HS-5 (cell line): Measurements from ENCODE around the gene CCDC77.
"Not testable (repeated sequence)": the region's sequence is repeated elsewhere in the genome, so short reads cannot be mapped to it uniquely, and the experiment has no call there.

ENCODE experiments used
- DNase-seq: peaks from one replicate; pipeline ENCODE4 v3.0.0-alpha.2; 2012; ENCODE audit warnings: low read depth

CCDC77 gene

DNA sequence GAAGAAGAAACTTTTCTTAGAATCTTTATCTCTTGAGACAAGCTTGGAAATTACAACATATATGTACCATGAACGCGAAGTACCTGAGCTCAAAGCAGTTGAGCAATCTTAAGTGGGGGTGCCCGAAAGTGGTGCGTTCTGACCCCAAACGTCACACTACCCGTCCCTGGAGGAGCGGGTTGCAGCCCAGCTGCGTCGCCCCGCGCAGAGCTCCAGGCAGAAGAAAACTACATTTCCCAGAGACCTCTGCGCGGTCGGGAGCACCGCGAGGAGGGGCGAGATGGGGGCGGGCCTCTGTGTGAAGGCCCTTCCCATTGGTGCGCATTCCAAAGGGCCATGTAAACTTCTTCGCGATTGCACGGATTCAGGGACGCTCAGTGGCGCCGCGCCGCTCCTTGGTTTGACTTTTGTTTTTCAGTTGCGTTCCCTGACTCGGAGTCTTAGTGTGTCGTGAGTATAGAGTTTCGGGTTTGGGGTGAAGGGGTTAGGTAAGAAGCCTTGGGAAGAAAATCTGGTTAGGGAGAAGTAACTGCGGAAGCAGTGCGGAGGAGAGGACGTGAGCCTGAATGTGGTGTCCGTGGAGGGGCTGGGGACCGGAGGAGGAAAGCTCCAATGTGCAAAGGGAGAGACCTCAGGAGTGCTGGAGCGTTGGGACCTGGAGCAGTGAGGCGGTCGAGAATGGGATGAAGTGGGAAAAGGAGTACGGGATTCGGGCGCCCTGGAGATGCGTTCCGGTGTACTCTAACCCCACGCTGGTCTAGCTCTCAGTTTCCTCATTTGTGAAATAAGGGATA, at the start of gene CCDC77:
TSS of gene CCDC77 (plus strand) at position 410 of the 794 bp plus-strand sequence. CDS start 7,740 bp downstream, outside the sequence.
- DNase-seq: peak; percentile 77

- DNase-seq: peak; percentile 37
These were observed 45.0 kb upstream of the CCDC77 start for GRCh38 chr12:356276-356988.

GRCh38 chr12:359091-359490, 42.4 kb upstream of the CCDC77 start:
- DNase-seq: no peak

DNA sequence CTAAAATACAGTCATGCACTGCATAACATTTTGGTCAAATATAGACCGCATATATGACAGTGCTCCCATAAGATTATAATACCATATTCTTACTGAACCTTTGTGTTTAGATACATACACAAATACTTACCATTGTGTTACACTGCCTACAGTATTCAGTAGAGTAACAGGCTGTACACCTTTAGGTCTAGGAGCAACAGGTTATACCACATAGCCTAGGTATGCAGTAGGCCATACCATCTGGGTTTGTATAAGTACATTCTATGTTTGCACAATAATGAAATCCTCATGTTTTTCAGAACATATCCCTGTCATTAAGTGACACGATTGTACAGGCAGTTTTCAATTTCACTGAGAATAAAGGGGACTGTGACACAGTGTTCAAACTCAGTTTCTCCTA, 34.6 kb upstream of the CCDC77 start:
- no peak for DNase-seq

- DNase-seq: no peak
These were observed 33.5 kb upstream of the CCDC77 start for GRCh38 chr12:367972-368371.

- not testable (repeated sequence) for DNase-seq
These were observed 30.5 kb upstream of the CCDC77 start for GRCh38 chr12:370739-371485.

DNA sequence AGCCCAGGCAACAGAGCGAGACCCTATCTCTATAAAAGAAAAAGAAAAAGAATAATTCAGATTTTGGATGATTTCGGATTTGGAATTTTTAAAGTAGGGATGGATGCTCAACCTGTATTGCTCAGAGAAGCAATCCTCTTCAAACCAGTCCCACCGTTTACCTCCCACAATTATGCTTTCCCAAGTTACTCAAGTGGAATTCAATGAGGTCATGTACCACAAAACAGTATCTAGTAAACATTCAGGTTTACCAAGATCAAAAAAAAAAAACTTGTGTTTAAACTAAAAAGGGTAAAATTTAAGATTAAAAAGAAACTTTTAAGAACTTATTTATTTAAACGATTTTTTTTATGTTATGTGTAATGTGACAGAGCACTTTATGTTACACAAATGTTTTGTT, 14.8 kb upstream of the CCDC77 start:
- no peak for DNase-seq

DNA sequence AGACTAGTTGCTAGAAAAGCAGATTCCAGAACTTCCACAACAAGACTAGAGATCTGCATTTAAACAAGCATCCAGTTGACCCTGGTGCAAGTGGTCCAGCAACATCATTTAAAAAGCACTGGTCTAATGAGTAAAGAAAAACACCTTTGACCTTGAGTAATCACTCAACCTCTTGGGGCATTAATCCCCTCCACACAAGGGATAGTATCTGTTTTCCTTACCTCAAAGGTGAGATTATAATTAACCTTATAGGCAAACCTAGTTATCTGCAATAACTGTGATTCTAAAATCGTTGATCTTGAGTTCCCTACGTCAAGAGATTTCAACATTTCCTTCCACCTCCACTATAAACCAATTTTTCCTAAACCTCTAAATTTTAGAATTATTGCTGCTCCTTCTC, 13.4 kb upstream of the CCDC77 start:
- DNase-seq: no peak

DNA sequence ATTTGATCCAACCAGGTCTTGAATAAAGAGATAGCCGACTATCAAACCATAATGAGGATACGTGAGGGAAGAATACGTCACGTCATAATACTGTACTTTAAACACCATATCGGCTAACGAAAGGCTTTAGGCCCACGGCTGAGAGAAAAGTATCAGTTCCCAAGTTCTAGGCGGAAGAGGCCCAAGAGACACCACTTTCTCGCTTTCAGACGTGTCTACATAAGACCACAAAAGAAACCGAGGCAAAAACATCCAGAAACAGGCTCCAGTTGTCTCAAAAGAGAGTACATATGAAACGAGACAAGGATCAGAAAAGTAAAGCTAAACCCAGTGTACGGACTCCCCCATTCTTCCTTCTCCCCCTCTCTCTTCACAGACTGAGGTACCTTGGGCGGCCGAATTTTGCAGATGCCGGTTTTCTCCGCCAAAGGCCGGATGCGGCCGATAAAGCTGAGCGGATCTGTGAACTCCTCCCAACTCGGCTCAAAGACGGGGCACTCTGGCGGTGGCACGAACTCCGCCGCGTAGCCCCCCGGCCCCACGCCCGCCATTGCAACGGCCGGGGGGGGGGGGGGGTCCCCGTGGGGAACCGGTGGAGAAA, 12.8 kb upstream of the CCDC77 start:
- no peak for DNase-seq

- DNase-seq: peak; percentile 86
These were observed 12.0 kb upstream of the CCDC77 start, which contains the start of gene KDM5A for GRCh38 chr12:389142-390096. Gene KDM5A (minus strand): TSS chr12:389320. CDS start chr12:389091, 229 bp downstream.

GRCh38 chr12:400828-401227, 616 bp upstream of the CCDC77 start:
- DNase-seq: no peak

DNA sequence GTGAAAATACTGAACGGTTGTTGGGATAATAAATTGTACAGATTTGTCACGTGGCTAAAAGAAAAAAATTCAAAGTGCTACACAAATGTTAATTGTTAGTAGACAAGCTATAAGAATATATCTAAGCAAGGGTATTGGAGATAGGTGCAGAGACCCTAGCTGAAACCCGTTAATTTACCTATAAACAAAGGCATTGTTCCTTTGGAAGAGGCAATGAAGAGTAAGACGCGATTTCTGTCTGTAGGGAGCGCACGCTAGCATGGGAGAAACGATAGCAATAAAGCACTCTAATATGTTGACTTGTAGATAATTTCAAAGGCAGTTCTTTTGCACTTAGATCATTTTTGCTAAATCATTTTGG, 565 bp downstream of the CCDC77 start:
- DNase-seq: no peak

DNA sequence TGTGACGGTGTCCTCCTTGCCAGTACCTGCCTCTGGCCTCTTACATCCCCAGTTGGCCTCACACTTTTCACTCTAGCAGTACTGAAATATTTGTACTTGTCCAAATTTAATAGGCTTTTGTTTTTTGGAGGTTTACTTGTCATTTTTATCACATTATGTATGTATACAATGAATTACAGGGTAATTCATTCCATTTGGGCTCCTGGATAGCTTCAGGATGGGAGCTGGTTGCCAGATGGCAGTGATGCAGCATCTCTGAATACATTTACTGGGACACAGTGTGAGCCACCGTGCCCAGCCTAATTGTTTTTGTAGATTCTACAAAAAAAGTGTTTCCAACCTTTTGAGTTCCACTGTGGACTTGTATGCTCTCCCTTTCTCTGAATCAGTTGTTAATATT, 13.4 kb downstream of the CCDC77 start:
- DNase-seq: no peak

- DNase-seq: no peak
These were observed 17.0 kb downstream of the CCDC77 start for GRCh38 chr12:418432-418831.

- no peak for DNase-seq
These were observed 21.1 kb downstream of the CCDC77 start for GRCh38 chr12:422526-422925.

GRCh38 chr12:435737-436136, 34.3 kb downstream of the CCDC77 start:
- not testable (repeated sequence) for DNase-seq

GRCh38 chr12:442235-442884, 40.9 kb downstream of the CCDC77 start:
- peak; percentile 18 for DNase-seq

- no peak for DNase-seq
These were observed 45.7 kb downstream of the CCDC77 start for GRCh38 chr12:447141-447540.

DNA sequence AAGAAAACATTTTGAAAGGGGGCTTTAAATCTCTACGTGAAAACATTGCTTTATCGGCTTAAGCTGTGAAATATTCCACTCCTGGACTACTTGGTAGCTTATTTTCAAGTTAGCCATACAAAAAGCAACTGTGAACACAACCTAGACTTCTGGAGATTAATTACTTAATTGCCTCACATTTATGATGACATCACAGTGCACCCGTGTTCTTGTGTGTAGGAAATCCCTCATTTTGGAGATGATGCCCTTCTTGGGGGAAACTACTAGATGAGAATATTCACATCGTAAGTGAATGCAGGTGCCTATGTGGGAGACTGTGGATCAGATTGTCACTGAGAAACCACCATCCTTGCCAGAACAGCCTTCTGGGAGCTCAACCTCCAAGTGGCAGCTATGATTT, 47.8 kb downstream of the CCDC77 start:
- no peak for DNase-seq

- no peak for DNase-seq
These were observed 49.0 kb downstream of the CCDC77 start for GRCh38 chr12:450438-450837.
